Stimulated activated CD4-positive, alpha-beta T cell treated with anti-CD3 and anti-CD28 coated beads, Interleukin-4, amount 100 ng/mL, for 48 hours (primary cell): Measurements from ENCODE around the gene ENC1.

Source experiments
- DNase-seq, 2 donors: peaks; one replicate each; pipeline ENCODE4 v3.0.0-alpha.2; 2020; ENCODE audit warnings: low read depth in 2 of 2

The ENC1 gene

GRCh38 chr5:74608736-74609601, 31.6 kb downstream of the ENC1 start:
- DNase-seq, result no peak

GRCh38 chr5:74605759-74606158, 34.8 kb downstream of the ENC1 start:
- DNase-seq, result no peak

GRCh38 chr5:74603376-74603775, 37.2 kb downstream of the ENC1 start:
- no peak for DNase-seq

GRCh38 chr5:74599148-74599547, 41.4 kb downstream of the ENC1 start:
- DNase-seq, result no peak

GRCh38 chr5:74598731-74599130, 41.8 kb downstream of the ENC1 start:
- no peak for DNase-seq

GRCh38 chr5:74596927-74597326, 43.6 kb downstream of the ENC1 start:
- no peak for DNase-seq

GRCh38 chr5:74595143-74595925, 45.2 kb downstream of the ENC1 start:
- DNase-seq, result no peak

GRCh38 chr5:74594137-74595040, 46.1 kb downstream of the ENC1 start:
- DNase-seq, result no peak

- no peak for DNase-seq
Observed at GRCh38 chr5:74589204-74590056, 51.1 kb downstream of the ENC1 start.

- DNase-seq, result no peak
Observed at GRCh38 chr5:74588415-74588814, 52.1 kb downstream of the ENC1 start.

- no peak for DNase-seq
Observed at GRCh38 chr5:74587890-74588289, 52.6 kb downstream of the ENC1 start.

GRCh38 chr5:74587300-74587699, 53.2 kb downstream of the ENC1 start:
- no peak for DNase-seq

GRCh38 chr5:74586856-74587255, 53.7 kb downstream of the ENC1 start:
- no peak for DNase-seq

GRCh38 chr5:74582853-74583252, 57.7 kb downstream of the ENC1 start:
- no peak for DNase-seq

- DNase-seq, result no peak
Observed at GRCh38 chr5:74581988-74582365, 58.6 kb downstream of the ENC1 start.

GRCh38 chr5:74580729-74581109, 59.8 kb downstream of the ENC1 start:
- DNase-seq, result no peak

GRCh38 chr5:74579215-74579614, 61.3 kb downstream of the ENC1 start:
- peak; percentile 52 to 68 for DNase-seq

GRCh38 chr5:74578356-74579044, 62.0 kb downstream of the ENC1 start:
- DNase-seq, result no peak
